Measurements from ENCODE around the gene PTPRE.
A peak's percentile ranks its signal among the peaks of the same experiment; 100 is the strongest.
"Not testable (repeated sequence)": the region's sequence is repeated elsewhere in the genome, so short reads cannot be mapped to it uniquely, and the experiment has no call there.

Gene PTPRE

GRCh38 chr10:128081222-128081621 is 174.3 kb downstream of the PTPRE start:
- DNase-seq: no peak

GRCh38 chr10:128081720-128082119 is 174.8 kb downstream of the PTPRE start:
- DNase-seq: no peak

GRCh38 chr10:128083191-128083895 is 176.4 kb downstream of the PTPRE start:
- no peak for DNase-seq

DNA sequence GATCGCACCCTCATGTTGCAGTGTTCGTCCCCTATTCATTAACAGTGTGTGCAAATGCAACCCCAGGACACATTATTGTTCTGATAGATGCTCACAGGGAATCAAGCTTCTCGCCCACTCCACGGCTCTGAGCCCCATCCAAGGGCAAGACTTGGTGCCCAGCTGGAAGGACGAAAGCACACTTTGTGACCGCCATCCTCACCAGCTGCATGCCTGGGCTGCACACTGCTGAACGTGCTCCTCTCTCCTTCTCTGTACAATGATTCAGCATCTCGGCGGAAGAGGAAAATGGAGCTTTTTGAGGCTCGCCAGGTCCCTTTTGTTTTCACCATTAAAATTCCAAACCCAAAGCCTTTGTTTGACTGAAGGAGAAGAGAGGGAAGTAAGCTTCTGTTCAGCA is 177.5 kb downstream of the PTPRE start:
- no peak for DNase-seq

DNA sequence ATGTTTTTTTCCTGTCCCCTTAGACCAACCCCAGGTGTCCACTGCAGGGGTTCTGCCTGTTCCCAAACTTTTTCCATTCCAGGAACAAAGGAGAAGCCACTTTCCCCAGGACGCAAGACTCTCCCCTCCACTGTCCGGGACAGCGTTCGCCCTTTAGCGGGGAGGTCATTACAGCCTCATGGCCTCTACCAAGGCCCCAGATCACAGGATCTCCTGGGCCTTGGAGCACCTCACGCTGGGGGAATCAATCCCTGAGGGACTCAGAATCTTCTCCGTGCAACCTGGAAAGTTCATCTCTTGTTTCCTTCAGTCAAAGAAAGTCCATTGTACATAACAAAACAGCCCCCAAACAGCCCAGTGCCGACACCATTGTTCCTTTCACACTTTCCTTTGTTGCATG is 178.1 kb downstream of the PTPRE start:
- no peak for DNase-seq

DNA sequence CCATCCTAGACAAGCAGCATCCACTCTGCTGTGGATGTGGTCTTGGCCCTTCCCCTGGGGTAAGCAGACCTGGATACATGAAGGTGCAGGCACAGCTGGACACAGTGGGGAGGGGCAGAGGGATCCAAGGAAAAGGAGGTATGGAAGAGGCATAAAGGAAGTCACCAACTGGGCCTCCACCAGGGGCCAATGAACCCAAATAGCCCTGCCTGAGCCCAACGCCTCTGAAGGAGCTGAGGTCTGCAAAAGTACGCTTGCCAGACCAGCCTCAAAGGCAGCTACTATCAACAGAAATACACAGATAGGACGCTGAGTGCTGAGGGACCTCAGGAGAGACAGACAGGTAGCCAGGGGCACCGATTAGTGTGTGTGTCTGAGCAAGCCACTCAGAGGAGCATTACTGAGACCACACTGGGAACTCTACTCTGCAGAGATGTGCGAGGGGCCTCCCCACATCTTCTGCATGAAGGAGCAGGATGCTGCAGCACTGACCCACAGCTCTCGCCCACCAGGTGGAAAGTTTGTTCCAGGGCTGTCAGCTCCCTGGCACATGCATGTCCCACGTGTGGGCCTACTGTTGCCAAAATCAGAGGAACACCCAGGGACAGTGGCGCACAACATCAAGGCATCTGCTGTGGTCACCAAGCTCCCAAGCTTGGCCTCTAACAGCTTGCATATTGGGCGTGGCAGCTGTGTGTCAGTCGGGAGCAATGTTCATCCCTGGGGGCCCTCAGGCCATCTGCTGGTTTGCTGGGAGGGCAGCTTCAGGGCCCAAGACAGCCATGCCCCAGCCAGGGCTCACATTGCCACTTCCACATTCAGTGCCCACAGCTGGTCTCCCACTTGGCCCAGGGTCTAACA is 179.3 kb downstream of the PTPRE start:
- DNase-seq: peak; percentile 23

DNA sequence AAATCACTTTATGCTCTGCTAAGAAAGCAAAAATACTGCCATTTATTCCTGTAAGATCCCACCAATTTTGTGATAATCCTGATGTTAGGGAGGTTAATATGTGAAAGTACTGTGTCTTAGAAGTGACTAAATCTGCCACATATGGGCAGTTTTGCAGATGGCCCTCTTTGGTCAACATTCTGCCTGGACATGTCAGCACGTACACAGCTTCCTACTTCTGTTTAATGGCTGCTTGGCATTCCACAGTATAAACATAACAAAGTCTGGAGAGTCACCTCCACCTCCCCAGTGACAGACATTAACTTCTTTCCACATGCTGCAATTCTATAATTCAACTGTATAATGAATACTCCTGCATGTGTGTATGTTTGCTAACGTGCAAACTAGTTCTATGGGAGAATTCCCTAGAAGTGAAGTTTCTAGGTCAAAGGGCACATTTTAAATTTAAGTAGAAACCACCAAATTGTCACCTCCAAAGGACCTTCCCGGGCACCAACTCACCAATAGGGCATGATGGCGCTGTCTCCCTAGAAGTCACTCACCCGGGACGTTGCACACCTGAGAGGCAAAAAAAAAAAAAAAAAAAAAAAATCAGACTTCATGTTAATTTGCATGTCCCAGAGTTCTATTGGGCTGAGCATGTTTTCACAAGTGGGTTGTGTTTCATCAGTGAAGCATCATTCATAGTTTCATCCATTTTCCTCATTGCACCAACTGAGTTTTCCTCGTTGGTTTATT is 180.4 kb downstream of the PTPRE start:
- DNase-seq: no peak

DNA sequence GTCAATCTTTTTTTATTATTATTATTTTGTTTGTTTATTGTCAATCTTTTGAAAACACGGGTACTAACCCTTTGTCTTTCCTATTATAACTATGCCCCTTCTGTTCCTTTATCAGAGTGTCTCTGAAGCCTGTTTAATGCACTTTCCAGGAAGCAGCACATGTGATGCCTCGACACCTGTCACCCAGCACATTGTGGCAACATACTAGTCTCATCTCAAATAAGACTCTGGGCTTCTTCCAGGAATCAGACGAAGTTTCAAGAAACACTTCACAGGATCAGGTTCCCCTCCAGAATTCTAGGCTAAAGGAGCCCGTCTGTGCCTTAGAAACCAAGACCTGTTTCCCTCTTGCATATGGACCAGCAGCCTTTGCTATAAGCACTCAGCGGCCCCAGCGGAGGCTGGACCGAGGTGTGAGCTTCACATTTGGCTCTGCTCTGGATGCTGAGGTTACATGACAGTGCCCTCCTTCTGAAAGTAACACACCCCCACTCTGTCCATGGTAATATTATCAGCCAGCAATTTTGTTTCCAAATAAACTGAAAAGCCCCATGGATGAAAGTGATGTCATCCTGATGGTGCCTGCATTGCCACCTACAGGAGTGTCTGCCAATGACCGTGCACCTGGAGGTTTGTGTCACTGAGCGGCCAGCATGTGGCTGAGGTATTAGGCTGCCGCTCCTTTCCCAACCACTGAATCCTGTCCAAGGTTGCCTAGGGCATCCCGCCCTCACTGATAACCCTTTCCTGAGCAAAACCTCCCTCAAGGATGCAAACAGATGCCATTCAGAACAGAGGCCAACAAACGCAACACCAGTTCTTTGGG is 181.2 kb downstream of the PTPRE start:
- peak; percentile 40 for DNase-seq

- no peak for DNase-seq
Measured at GRCh38 chr10:128091636-128092210, 184.8 kb downstream of the PTPRE start.

DNA sequence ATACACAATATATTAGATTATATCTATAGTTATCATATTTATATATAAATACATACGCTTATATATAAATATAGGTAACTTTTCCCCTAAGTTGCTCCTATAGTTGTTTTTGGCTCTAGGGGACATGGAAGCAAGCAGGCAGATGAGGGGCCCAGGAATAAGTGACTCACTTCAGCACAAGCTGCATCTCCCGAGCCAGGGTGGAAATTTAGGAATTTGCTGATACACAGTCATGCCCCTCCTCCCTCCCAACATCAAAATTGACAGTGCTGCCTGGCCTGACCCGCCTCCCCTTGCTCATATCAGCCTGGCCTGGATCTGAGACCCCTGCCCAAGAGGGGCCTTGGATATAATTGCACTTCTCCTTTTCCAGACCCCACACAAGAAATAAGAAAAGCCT is 185.6 kb downstream of the PTPRE start:
- DNase-seq: no peak

DNA sequence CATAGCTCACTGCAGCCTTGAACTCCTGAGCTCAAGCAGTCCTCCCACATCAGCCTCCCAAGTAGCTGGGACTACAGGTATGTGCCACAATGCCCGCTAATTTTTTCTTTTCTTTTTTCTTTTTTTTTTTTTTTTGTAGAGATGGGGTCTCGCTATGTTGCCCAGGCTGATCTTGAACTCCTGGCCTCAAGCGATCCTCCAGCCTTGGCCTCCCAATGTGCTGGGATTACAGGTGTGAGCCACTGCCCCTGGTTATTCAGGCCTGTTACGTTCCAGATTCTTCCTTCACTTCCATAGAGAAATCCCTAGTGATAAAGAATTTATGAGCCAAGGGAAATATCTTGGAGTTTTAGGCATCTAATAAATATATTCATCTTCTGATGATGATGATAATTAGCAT is 187.7 kb downstream of the PTPRE start:
- not testable (repeated sequence) for DNase-seq

DNA sequence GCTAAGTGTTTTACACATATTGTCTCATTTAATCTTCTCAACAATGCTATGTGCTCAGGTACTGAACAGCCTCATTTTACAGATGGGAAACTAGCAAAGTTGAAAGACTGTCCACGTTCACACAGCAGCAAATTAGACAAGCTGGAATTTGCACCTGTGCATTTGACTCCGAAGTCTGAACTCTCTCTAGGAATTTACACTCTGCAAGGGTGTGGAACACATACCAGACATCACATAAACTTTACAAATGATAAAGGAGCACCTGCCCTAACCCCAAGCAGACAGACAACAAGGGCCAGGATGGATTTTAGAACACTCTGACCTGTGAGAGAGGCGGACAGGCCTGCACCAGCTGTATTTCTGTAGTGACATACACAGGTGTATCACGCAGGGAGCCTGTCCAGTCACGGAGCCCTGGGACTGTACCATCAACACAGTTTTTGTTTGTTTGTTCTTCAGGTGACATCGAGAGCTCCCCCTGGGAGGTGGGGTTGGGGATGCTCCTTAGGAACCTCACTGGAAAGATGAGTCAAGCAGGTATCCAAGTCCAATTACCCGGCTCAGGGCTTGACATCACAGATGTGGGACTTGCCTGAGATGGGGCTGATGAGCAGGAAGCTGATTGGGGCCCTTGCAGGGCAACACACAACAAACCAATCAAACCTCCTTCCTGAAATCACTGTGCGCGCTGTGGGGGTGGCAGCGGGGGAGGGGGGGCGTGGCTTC is 188.3 kb downstream of the PTPRE start:
- DNase-seq: peak; percentile 48

- DNase-seq: no peak
Measured at GRCh38 chr10:128095753-128096469, 189.0 kb downstream of the PTPRE start.

DNA sequence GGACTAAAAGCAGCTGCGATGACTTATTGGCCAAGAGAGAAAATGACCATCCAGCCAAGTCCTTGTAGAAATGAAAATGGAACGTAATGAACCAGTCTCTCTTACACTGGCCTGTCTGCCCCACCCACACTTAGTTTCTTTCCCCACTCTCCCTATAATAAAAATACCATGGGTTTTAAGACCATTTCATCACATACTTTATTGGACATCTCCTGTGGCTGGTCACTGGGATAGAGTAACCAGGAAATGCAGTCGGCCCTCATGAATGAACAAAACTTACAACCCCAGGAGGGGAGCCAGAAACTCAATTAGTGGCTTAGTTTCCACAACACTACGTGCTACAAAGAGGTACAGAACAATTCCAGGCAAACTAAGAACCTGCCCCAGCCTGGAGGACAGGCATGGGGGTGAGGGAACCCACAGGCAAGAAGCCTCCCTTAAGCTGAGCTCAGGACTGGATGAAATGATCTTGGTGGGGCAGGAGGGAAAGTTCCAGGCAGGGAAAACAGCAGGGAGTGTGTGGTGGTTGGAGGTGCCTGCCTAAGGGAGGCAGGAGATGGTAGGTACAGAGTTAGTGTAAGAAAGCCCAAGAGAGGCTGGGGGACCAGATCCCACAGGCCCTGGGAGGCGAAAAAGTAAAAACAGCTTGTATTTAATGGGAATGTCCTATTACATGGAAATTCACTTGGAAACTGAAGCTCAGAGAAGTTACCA is 189.7 kb downstream of the PTPRE start:
- no peak for DNase-seq

DNA sequence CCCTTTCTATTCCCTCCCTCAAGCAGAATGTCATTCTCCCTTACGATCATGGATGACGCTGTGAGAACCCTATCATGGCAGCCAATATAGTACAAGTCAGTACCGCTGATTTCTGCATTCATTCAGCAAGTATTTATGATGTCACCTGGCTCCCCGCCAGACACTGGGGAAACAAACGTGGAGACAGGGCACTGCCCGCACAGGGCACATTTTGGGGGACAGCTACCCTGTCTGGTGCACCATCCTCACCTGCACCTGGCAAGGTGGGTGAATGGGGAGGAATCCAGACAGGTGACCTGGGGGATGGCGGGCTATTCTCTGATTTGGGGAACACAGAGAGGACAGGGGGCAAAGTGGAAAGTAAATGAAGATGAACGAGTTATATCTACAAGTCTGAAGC is 190.9 kb downstream of the PTPRE start:
- DNase-seq: no peak

GRCh38 chr10:128098631-128099030 is 191.7 kb downstream of the PTPRE start:
- DNase-seq: no peak

- DNase-seq: no peak
Measured at GRCh38 chr10:128099901-128100300, 193.0 kb downstream of the PTPRE start.

GRCh38 chr10:128101901-128102300 is 195.0 kb downstream of the PTPRE start:
- DNase-seq: no peak

GRCh38 chr10:128102480-128103228 is 195.8 kb downstream of the PTPRE start:
- no peak for DNase-seq

All from NCI-H69 (cell line).